Measurements from ENCODE around the gene SIGLEC5.
"Not testable (repeated sequence)": the region's sequence is repeated elsewhere in the genome, so short reads cannot be mapped to it uniquely, and the experiment has no call there.

SIGLEC5 gene

GRCh38 chr19:51651216-51651846 is 21.1 kb upstream of the SIGLEC5 start:
- Histone ChIP-seq H3K27me3 (ENCODE audit: control insufficient read depth in 1 of 2, insufficient read depth in 2 of 2, low read length in 2 of 2) (no peaks in the 10 kb centered on the region), H3K27ac (ENCODE audit: low read depth, low read length) (no peak overlapping the region), H3K36me3 (ENCODE audit: insufficient read depth, low read length) (no peaks in the 10 kb centered on the region), H3K4me3 (ENCODE audit: low read depth in 1 of 2, low read length in 2 of 2) (no peak overlapping the region), H3K4me1 (ENCODE audit: insufficient read depth, low read length) (no peaks in the 10 kb centered on the region), H3K9ac (ENCODE audit: low read length) (no peak overlapping the region), H3K9me3 (ENCODE audit: low read length) (no peaks in the 10 kb centered on the region)

- Histone ChIP-seq H3K27me3 (ENCODE audit: control insufficient read depth in 1 of 2, insufficient read depth in 2 of 2, low read length in 2 of 2) (no peaks in the 10 kb centered on the region), H3K9ac (ENCODE audit: low read length) (no peak overlapping the region), H3K9me3 (ENCODE audit: low read length) (no peaks in the 10 kb centered on the region), H3K4me1 (ENCODE audit: insufficient read depth, low read length) (no peaks in the 10 kb centered on the region), H3K36me3 (ENCODE audit: insufficient read depth, low read length) (no peaks in the 10 kb centered on the region), H3K27ac (ENCODE audit: low read depth, low read length) (no peak overlapping the region), H3K4me3 (ENCODE audit: low read depth in 1 of 2, low read length in 2 of 2) (no peak overlapping the region)
Measured at GRCh38 chr19:51647318-51647717, 17.1 kb upstream of the SIGLEC5 start.

- not testable (repeated sequence) for H3K4me1 ChIP-seq (ENCODE audit: insufficient read depth, low read length); H3K9ac ChIP-seq (ENCODE audit: low read length); H3K36me3 ChIP-seq (ENCODE audit: insufficient read depth, low read length); H3K4me3 ChIP-seq (ENCODE audit: low read depth in 1 of 2, low read length in 2 of 2); H3K9me3 ChIP-seq (ENCODE audit: low read length); H3K27me3 ChIP-seq (ENCODE audit: control insufficient read depth in 1 of 2, insufficient read depth in 2 of 2, low read length in 2 of 2); H3K27ac ChIP-seq (ENCODE audit: low read depth, low read length)
Measured at GRCh38 chr19:51646730-51647129, 16.5 kb upstream of the SIGLEC5 start, which contains the start of gene SIGLEC14. Gene SIGLEC14, minus strand, starts transcription at chr19:51646825. Its CDS starts 66 bp downstream, at chr19:51646759.

- H3K9me3 ChIP-seq (ENCODE audit: low read length), result no peaks in the 10 kb centered on the region
- H3K4me3 ChIP-seq (ENCODE audit: low read depth in 1 of 2, low read length in 2 of 2), result no peak overlapping the region
- H3K36me3 ChIP-seq (ENCODE audit: insufficient read depth, low read length), result no peaks in the 10 kb centered on the region
- H3K27me3 ChIP-seq (ENCODE audit: control insufficient read depth in 1 of 2, insufficient read depth in 2 of 2, low read length in 2 of 2), result no peaks in the 10 kb centered on the region
- H3K4me1 ChIP-seq (ENCODE audit: insufficient read depth, low read length), result no peaks in the 10 kb centered on the region
- H3K27ac ChIP-seq (ENCODE audit: low read depth, low read length), result no peak overlapping the region
- H3K9ac ChIP-seq (ENCODE audit: low read length), result no peak overlapping the region
Measured at GRCh38 chr19:51644636-51645271, 14.6 kb upstream of the SIGLEC5 start.

- H3K27me3 ChIP-seq (ENCODE audit: control insufficient read depth in 1 of 2, insufficient read depth in 2 of 2, low read length in 2 of 2), result no peaks in the 10 kb centered on the region
- no peaks in the 10 kb centered on the region for H3K4me1 ChIP-seq (ENCODE audit: insufficient read depth, low read length)
- no peaks in the 10 kb centered on the region for H3K9me3 ChIP-seq (ENCODE audit: low read length)
- H3K36me3 ChIP-seq (ENCODE audit: insufficient read depth, low read length), result no peaks in the 10 kb centered on the region
- no peak overlapping the region for H3K9ac ChIP-seq (ENCODE audit: low read length)
- no peak overlapping the region for H3K4me3 ChIP-seq (ENCODE audit: low read depth in 1 of 2, low read length in 2 of 2)
- no peak overlapping the region for H3K27ac ChIP-seq (ENCODE audit: low read depth, low read length)
Measured at GRCh38 chr19:51641648-51642047, 11.4 kb upstream of the SIGLEC5 start.

- Histone ChIP-seq H3K9me3 (ENCODE audit: low read length) (no peaks in the 10 kb centered on the region), H3K4me1 (ENCODE audit: insufficient read depth, low read length) (no peaks in the 10 kb centered on the region), H3K36me3 (ENCODE audit: insufficient read depth, low read length) (no peaks in the 10 kb centered on the region), H3K4me3 (ENCODE audit: low read depth in 1 of 2, low read length in 2 of 2) (no peak overlapping the region), H3K27ac (ENCODE audit: low read depth, low read length) (no peak overlapping the region), H3K27me3 (ENCODE audit: control insufficient read depth in 1 of 2, insufficient read depth in 2 of 2, low read length in 2 of 2) (no peaks in the 10 kb centered on the region), H3K9ac (ENCODE audit: low read length) (no peak overlapping the region)
Measured at GRCh38 chr19:51640386-51640785, 10.2 kb upstream of the SIGLEC5 start.

- no peak overlapping the region for H3K4me3 ChIP-seq (ENCODE audit: low read depth in 1 of 2, low read length in 2 of 2)
- no peak overlapping the region for H3K9ac ChIP-seq (ENCODE audit: low read length)
- H3K36me3 ChIP-seq (ENCODE audit: insufficient read depth, low read length), result no peaks in the 10 kb centered on the region
- no peaks in the 10 kb centered on the region for H3K4me1 ChIP-seq (ENCODE audit: insufficient read depth, low read length)
- H3K27me3 ChIP-seq (ENCODE audit: control insufficient read depth in 1 of 2, insufficient read depth in 2 of 2, low read length in 2 of 2), result no peaks in the 10 kb centered on the region
- no peak overlapping the region for H3K27ac ChIP-seq (ENCODE audit: low read depth, low read length)
- no peaks in the 10 kb centered on the region for H3K9me3 ChIP-seq (ENCODE audit: low read length)
Measured at GRCh38 chr19:51639916-51640315, 9.7 kb upstream of the SIGLEC5 start.

- Histone ChIP-seq H3K9me3 (ENCODE audit: low read length) (no peaks in the 10 kb centered on the region), H3K27me3 (ENCODE audit: control insufficient read depth in 1 of 2, insufficient read depth in 2 of 2, low read length in 2 of 2) (no peaks in the 10 kb centered on the region)
Measured at GRCh38 chr19:51637362-51637978, 7.3 kb upstream of the SIGLEC5 start.

GRCh38 chr19:51632126-51632525 is 1.9 kb upstream of the SIGLEC5 start:
- Histone ChIP-seq H3K27ac (ENCODE audit: low read depth, low read length) (no peak overlapping the region), H3K4me3 (ENCODE audit: low read depth in 1 of 2, low read length in 2 of 2) (no peak overlapping the region)

More at GRCh38 chr19:51637362-51637978, 7.3 kb upstream of the SIGLEC5 start:
- Histone ChIP-seq H3K27ac (ENCODE audit: low read depth, low read length) (no peak overlapping the region), H3K9ac (ENCODE audit: low read length) (no peak overlapping the region), H3K4me1 (ENCODE audit: insufficient read depth, low read length) (no peaks in the 10 kb centered on the region), H3K36me3 (ENCODE audit: insufficient read depth, low read length) (no peaks in the 10 kb centered on the region), H3K4me3 (ENCODE audit: low read depth in 1 of 2, low read length in 2 of 2) (no peak overlapping the region)

GRCh38 chr19:51628153-51628939 is 1.9 kb downstream of the SIGLEC5 start:
- H3K36me3 ChIP-seq (ENCODE audit: insufficient read depth, low read length), result no peaks in the 10 kb centered on the region
- H3K4me1 ChIP-seq (ENCODE audit: insufficient read depth, low read length), result no peaks in the 10 kb centered on the region
- H3K27me3 ChIP-seq (ENCODE audit: control insufficient read depth in 1 of 2, insufficient read depth in 2 of 2, low read length in 2 of 2), result peaks cover 0 to 7% of the 10 kb centered on the region in 2 donors
- no peak overlapping the region for H3K4me3 ChIP-seq (ENCODE audit: low read depth in 1 of 2, low read length in 2 of 2)
- H3K9me3 ChIP-seq (ENCODE audit: low read length), result no peaks in the 10 kb centered on the region
- no peak overlapping the region for H3K9ac ChIP-seq (ENCODE audit: low read length)
- H3K27ac ChIP-seq (ENCODE audit: low read depth, low read length), result no peak overlapping the region

More at GRCh38 chr19:51632126-51632525, 1.9 kb upstream of the SIGLEC5 start:
- Histone ChIP-seq H3K9me3 (ENCODE audit: low read length) (no peaks in the 10 kb centered on the region), H3K36me3 (ENCODE audit: insufficient read depth, low read length) (no peaks in the 10 kb centered on the region), H3K9ac (ENCODE audit: low read length) (no peak overlapping the region), H3K4me1 (ENCODE audit: insufficient read depth, low read length) (no peaks in the 10 kb centered on the region), H3K27me3 (ENCODE audit: control insufficient read depth in 1 of 2, insufficient read depth in 2 of 2, low read length in 2 of 2) (peaks cover 0 to 5% of the 10 kb centered on the region in 2 donors)

GRCh38 chr19:51627491-51628138 is 2.6 kb downstream of the SIGLEC5 start:
- Histone ChIP-seq H3K9me3 (ENCODE audit: low read length) (no peaks in the 10 kb centered on the region), H3K4me1 (ENCODE audit: insufficient read depth, low read length) (no peaks in the 10 kb centered on the region), H3K4me3 (ENCODE audit: low read depth in 1 of 2, low read length in 2 of 2) (no peak overlapping the region), H3K27ac (ENCODE audit: low read depth, low read length) (no peak overlapping the region), H3K27me3 (ENCODE audit: control insufficient read depth in 1 of 2, insufficient read depth in 2 of 2, low read length in 2 of 2) (peaks cover 0 to 7% of the 10 kb centered on the region in 2 donors), H3K9ac (ENCODE audit: low read length) (no peak overlapping the region), H3K36me3 (ENCODE audit: insufficient read depth, low read length) (no peaks in the 10 kb centered on the region)

All from muscle layer of colon (tissue), 2 donors.